RWPE2 (cell line): ENCODE data around the gene HAGHL.

Source experiments
- ATAC-seq: fragments of 200-7000 bp; cut with Tn5 transposase; 3 replicates; pipeline ENCODE4 v1.9.1; 2021; ENCODE audit warnings: low read depth
- DNase-seq: peaks from one replicate; pipeline ENCODE4 v3.0.0-alpha.2; 2020; ENCODE audit warnings: low spot score
- H3K27ac ChIP-seq: fragments of 450-650 bp; 2 replicates; pipeline ENCODE4 v1.5.1; 2017; ENCODE audit warnings: mild to moderate bottlenecking; ENCODE audit not compliant: poor library complexity, severe bottlenecking
- H3K27me3 ChIP-seq: fragments of 250-450 bp; sonication (Bioruptor Pico); 2 replicates; pipeline ENCODE4 v1.5.1; 2021; ENCODE audit warnings: mild to moderate bottlenecking, moderate library complexity; ENCODE audit not compliant: insufficient read depth, poor library complexity, severe bottlenecking
- H3K36me3 ChIP-seq: fragments of 250-450 bp; sonication (Bioruptor Pico); 2 replicates; pipeline ENCODE4 v1.5.1; 2020; ENCODE audit warnings: low read depth, mild to moderate bottlenecking, moderate library complexity
- H3K4me1 ChIP-seq: fragments of 250-450 bp; sonication (Bioruptor Pico); 2 replicates; pipeline ENCODE4 v1.5.1; 2021; ENCODE audit warnings: mild to moderate bottlenecking, moderate library complexity; ENCODE audit not compliant: insufficient read depth, poor library complexity, severe bottlenecking
- H3K4me3 ChIP-seq: fragments of 250-450 bp; sonication (Bioruptor Pico); 2 replicates; pipeline ENCODE4 v1.5.1; 2021; ENCODE audit warnings: mild to moderate bottlenecking, moderate library complexity; ENCODE audit not compliant: severe bottlenecking
- H3K9me3 ChIP-seq: fragments of 250-450 bp; sonication (Bioruptor Pico); 2 replicates; pipeline ENCODE4 v1.5.1; 2021; ENCODE audit warnings: mild to moderate bottlenecking, moderate library complexity; ENCODE audit not compliant: severe bottlenecking
- CTCF ChIP-seq: fragments of 450-650 bp; IDR thresholded peaks from one replicate; pipeline ENCODE4 v1.5.1; 2017; ENCODE audit warnings: mild to moderate bottlenecking, moderate library complexity; ENCODE audit not compliant: poor library complexity, severe bottlenecking

The HAGHL gene

GRCh38 chr16:743794-744500, 17.0 kb downstream of the HAGHL start:
- no peak overlapping the region for H3K27ac ChIP-seq
- peaks cover 4% of the 10 kb centered on the region; the same call in 1 of the 2 replicates for H3K36me3 ChIP-seq
- H3K9me3 ChIP-seq, result no peaks in the 10 kb centered on the region
- DNase-seq (no peak), ATAC-seq (no peak)
- no peak for TF ChIP-seq CTCF
- H3K4me1 ChIP-seq, result peaks cover 3% of the 10 kb centered on the region
- no peaks in the 10 kb centered on the region for H3K27me3 ChIP-seq
- no peak overlapping the region for H3K4me3 ChIP-seq

- H3K27me3 ChIP-seq, result no peaks in the 10 kb centered on the region
- TF ChIP-seq CTCF, result peak; percentile 58
- H3K4me1 ChIP-seq, result peaks cover 3% of the 10 kb centered on the region
- H3K36me3 ChIP-seq, result no peaks in the 10 kb centered on the region
- H3K9me3 ChIP-seq, result no peaks in the 10 kb centered on the region
- H3K27ac ChIP-seq, result no peak overlapping the region
- peak; percentile 50; the same call in 2 of the 3 replicates for ATAC-seq
- H3K4me3 ChIP-seq, result no peak overlapping the region
- DNase-seq, result no peak
These were observed 18.8 kb downstream of the HAGHL start for GRCh38 chr16:745739-746138.

GRCh38 chr16:746637-747036, 19.7 kb downstream of the HAGHL start:
- H3K9me3 ChIP-seq, result no peaks in the 10 kb centered on the region
- no peak overlapping the region for H3K27ac ChIP-seq
- H3K4me3 ChIP-seq, result no peak overlapping the region
- no peaks in the 10 kb centered on the region for H3K36me3 ChIP-seq
- no peak for DNase-seq
- TF ChIP-seq CTCF, result no peak
- H3K27me3 ChIP-seq, result no peaks in the 10 kb centered on the region
- no peak for ATAC-seq
- H3K4me1 ChIP-seq, result peaks cover 3% of the 10 kb centered on the region

- no peaks in the 10 kb centered on the region for H3K36me3 ChIP-seq
- no peaks in the 10 kb centered on the region for H3K9me3 ChIP-seq
- DNase-seq (no peak), ATAC-seq (no peak)
- H3K27me3 ChIP-seq, result no peaks in the 10 kb centered on the region
- no peak for TF ChIP-seq CTCF
- H3K27ac ChIP-seq, result no peak overlapping the region
- peaks cover 3% of the 10 kb centered on the region for H3K4me1 ChIP-seq
- no peak overlapping the region for H3K4me3 ChIP-seq
These were observed 21.3 kb downstream of the HAGHL start for GRCh38 chr16:747978-748746.
